Panc1 (cell line): ENCODE data around the gene OLAH. TPM values are rescaled to one million over a fixed set of nuclear protein-coding genes. Genes with fewer than 3 reads are reported as not detected.

Source experiments
- ATAC-seq: fragments of 200-7000 bp; cut with Tn5 transposase; 2 replicates; pipeline ENCODE4 v1.9.1; 2020; ENCODE audit warnings: mild to moderate bottlenecking, moderate library complexity
- BruUV-seq: library from RNA; stranded (reverse); fragments of 400-500 nt; replicated peaks from 2 replicates; lab custom pipeline; 2021; lab: Mats Ljungman, UMichigan
- CTCF ChIA-PET: fragments of 300-600 bp; sonication (Branson Sonifier 250); formaldehyde crosslinking; loops from one replicate; lab custom pipeline; 2022; ENCODE audit warnings: antibody characterized with exemption; lab: Charles Lee
- POLR2A ChIA-PET: fragments of 300-600 bp; sonication (Branson Sonifier 250); formaldehyde crosslinking; loops from one replicate; lab custom pipeline; 2022; ENCODE audit warnings: antibody characterized with exemption; lab: Charles Lee
- DNase-seq: peaks from one replicate; pipeline ENCODE4 v3.0.0-alpha.2; 2010; ENCODE audit warnings: low read depth, low spot score
- H3K27ac ChIP-seq: 2 replicates; pipeline ENCODE4 v1.5.1; 2011; ENCODE audit warnings: mild to moderate bottlenecking, low read length, inconsistent platforms
- H3K27me3 ChIP-seq: fragments of 200-500 bp; sonication (Bioruptor generic); 2 replicates; pipeline ENCODE4 v1.6.0; 2014; ENCODE audit warnings: low read length, inconsistent platforms; ENCODE audit not compliant: control insufficient read depth, insufficient read depth
- H3K36me3 ChIP-seq: fragments of 200-500 bp; sonication (Bioruptor generic); 2 replicates; pipeline ENCODE4 v1.5.1; 2014; ENCODE audit warnings: inconsistent platforms, mild to moderate bottlenecking, low read length, moderate library complexity; ENCODE audit not compliant: control insufficient read depth, insufficient read depth
- H3K4me1 ChIP-seq: 2 replicates; pipeline ENCODE4 v1.5.1; 2011; ENCODE audit warnings: inconsistent platforms, mild to moderate bottlenecking, low read length, moderate library complexity; ENCODE audit not compliant: control insufficient read depth, insufficient read depth
- H3K4me3 ChIP-seq, 2 experiments: 2 replicates each; pipeline ENCODE4 v1.5.1; 2011 to 2012; ENCODE audit warnings: low read depth in 2 of 2, low read length in 2 of 2, mild to moderate bottlenecking in 2 of 2, inconsistent platforms in 1 of 2, moderate library complexity in 1 of 2
- H3K9me3 ChIP-seq: fragments of 200-500 bp; sonication (Bioruptor generic); 2 replicates; pipeline ENCODE4 v1.5.1; 2014; ENCODE audit warnings: low read depth, mild to moderate bottlenecking, inconsistent platforms, low read length, moderate library complexity; ENCODE audit not compliant: control insufficient read depth, insufficient read depth
- POLR2AphosphoS5 ChIP-seq: IDR thresholded peaks from 2 replicates; pipeline ENCODE4 v1.6.1; 2012; ENCODE audit warnings: mild to moderate bottlenecking, low read depth, low read length, moderate library complexity
- SIN3A ChIP-seq: IDR thresholded peaks from 2 replicates; pipeline ENCODE4 v1.6.1; 2012; ENCODE audit warnings: low read depth, mild to moderate bottlenecking, low read length, moderate library complexity, borderline replicate concordance; ENCODE audit not compliant: insufficient read depth
- TCF7L2 ChIP-seq: IDR thresholded peaks from 2 replicates; pipeline ENCODE4 v1.6.1; 2011; ENCODE audit warnings: mild to moderate bottlenecking, low read depth, low read length, inconsistent platforms
- in situ Hi-C: cut with HindIII; loops from 2 replicates; pipeline ENCODE4 v1.10.0; 2016; ENCODE audit warnings: low sequenced_read_pairs, low pct_unique_long_range_greater_than_20kb
- intact Hi-C: fragments of 100-400 bp; cut with micrococcal nuclease; formaldehyde crosslinking; loops from one replicate; pipeline ENCODE4 v1.10.0; 2022; ENCODE audit not compliant: unreplicated experiment
- total RNA-seq: library from RNA; stranded (reverse); gene quantifications from one replicate; pipeline ENCODE4 v1.2.1, GENCODE V29; 2021; ENCODE audit not compliant: unreplicated experiment
- TF ChIP-seq, protein P1 (sequence below): fragments of 450-650 bp; IDR thresholded peaks from 2 replicates; pipeline ENCODE4 v1.5.1; 2017; ENCODE audit warnings: mild to moderate bottlenecking
- TF ChIP-seq, protein P2 (sequence below), 2 experiments: IDR thresholded peaks; 2 replicates each; pipeline ENCODE4 v1.6.1; 2011 to 2012; ENCODE audit warnings: low read depth in 2 of 2, control low read depth in 1 of 2, low read length in 1 of 2, mild to moderate bottlenecking in 1 of 2, moderate library complexity in 1 of 2; ENCODE audit not compliant: insufficient read depth in 1 of 2

Gene OLAH
- total RNA-seq, 1 experiment from 2014 or later = not detected

DNA sequence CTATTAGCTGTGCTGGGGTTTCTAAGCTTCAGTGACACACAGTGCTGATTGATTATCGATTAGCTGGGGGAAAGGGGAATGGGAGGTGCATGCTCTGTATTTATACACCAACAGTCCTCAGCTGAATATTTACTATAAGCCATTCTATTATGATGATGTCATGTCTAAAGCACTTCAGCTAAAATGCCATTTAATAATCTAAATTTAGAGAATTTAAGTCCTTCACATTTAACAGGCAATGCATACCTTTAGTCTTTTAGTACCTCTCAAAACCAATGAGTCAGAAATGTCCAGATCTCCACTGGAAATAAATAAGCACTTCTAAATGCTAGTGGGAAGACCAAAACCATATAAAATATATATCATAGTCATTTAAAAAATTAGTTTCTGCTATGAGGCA, 78.0 kb downstream of the OLAH start:
- H3K4me3 ChIP-seq = no peak overlapping the region
- DNase-seq = no peak
- CTCF ChIA-PET = no interaction called here
- H3K4me1 ChIP-seq = no peaks in the 10 kb centered on the region
- intact Hi-C loops = no loop called here
- BruUV-seq = no TSS peak
- TF ChIP-seq, protein P1, sequence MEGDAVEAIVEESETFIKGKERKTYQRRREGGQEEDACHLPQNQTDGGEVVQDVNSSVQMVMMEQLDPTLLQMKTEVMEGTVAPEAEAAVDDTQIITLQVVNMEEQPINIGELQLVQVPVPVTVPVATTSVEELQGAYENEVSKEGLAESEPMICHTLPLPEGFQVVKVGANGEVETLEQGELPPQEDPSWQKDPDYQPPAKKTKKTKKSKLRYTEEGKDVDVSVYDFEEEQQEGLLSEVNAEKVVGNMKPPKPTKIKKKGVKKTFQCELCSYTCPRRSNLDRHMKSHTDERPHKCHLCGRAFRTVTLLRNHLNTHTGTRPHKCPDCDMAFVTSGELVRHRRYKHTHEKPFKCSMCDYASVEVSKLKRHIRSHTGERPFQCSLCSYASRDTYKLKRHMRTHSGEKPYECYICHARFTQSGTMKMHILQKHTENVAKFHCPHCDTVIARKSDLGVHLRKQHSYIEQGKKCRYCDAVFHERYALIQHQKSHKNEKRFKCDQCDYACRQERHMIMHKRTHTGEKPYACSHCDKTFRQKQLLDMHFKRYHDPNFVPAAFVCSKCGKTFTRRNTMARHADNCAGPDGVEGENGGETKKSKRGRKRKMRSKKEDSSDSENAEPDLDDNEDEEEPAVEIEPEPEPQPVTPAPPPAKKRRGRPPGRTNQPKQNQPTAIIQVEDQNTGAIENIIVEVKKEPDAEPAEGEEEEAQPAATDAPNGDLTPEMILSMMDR = no peak
- POLR2A ChIA-PET = no interaction called here
- no peak overlapping the region for H3K27ac ChIP-seq
- no peaks in the 10 kb centered on the region for H3K27me3 ChIP-seq
- in situ Hi-C loops = no loop called here
- no peaks in the 10 kb centered on the region for H3K9me3 ChIP-seq
- ATAC-seq = no peak
- H3K36me3 ChIP-seq = no peaks in the 10 kb centered on the region; the same call in 1 of the 2 replicates

DNA sequence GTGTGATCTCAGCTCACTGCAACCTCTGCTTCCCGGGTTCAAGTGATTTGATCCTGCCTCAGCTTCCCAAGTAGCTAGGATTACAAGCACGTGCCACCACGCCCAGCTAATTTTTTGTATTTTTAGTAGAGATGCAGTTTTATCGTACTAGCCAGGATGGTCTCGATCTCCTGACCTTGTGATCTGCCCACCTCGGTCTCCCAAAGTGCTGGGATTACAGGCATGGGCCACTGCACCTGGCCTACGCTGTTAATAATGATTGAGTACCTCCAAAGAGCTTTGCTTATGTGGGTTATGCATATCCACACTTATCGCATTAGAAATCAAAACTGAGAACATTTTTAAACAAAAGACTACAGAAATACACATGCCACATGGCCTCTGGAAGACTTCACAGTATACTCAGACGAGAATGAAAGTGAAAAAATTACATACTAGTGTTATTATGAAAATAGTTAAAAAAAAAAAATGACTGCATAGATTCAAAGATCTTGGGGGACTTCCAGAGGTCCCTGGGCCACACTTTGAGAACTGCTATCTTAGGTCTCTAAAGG, 78.8 kb downstream of the OLAH start:
- H3K36me3 ChIP-seq = no peaks in the 10 kb centered on the region; the same call in 1 of the 2 replicates
- TF ChIP-seq TCF7L2 (no peak), SIN3A (no peak), POLR2AphosphoS5 (no peak)
- TF ChIP-seq, protein P2, sequence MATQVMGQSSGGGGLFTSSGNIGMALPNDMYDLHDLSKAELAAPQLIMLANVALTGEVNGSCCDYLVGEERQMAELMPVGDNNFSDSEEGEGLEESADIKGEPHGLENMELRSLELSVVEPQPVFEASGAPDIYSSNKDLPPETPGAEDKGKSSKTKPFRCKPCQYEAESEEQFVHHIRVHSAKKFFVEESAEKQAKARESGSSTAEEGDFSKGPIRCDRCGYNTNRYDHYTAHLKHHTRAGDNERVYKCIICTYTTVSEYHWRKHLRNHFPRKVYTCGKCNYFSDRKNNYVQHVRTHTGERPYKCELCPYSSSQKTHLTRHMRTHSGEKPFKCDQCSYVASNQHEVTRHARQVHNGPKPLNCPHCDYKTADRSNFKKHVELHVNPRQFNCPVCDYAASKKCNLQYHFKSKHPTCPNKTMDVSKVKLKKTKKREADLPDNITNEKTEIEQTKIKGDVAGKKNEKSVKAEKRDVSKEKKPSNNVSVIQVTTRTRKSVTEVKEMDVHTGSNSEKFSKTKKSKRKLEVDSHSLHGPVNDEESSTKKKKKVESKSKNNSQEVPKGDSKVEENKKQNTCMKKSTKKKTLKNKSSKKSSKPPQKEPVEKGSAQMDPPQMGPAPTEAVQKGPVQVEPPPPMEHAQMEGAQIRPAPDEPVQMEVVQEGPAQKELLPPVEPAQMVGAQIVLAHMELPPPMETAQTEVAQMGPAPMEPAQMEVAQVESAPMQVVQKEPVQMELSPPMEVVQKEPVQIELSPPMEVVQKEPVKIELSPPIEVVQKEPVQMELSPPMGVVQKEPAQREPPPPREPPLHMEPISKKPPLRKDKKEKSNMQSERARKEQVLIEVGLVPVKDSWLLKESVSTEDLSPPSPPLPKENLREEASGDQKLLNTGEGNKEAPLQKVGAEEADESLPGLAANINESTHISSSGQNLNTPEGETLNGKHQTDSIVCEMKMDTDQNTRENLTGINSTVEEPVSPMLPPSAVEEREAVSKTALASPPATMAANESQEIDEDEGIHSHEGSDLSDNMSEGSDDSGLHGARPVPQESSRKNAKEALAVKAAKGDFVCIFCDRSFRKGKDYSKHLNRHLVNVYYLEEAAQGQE (IDR thresholded peaks at IDR 0.05; ENCODE audit: insufficient read depth in 1 of 2, low read depth in 2 of 2, low read length in 1 of 2) = no peak
- TF ChIP-seq, protein P1 = no peak
- ATAC-seq = no peak
- DNase-seq = no peak
- BruUV-seq = no TSS peak
- no peak overlapping the region for H3K27ac ChIP-seq
- no peaks in the 10 kb centered on the region for H3K4me1 ChIP-seq
- POLR2A ChIA-PET = no interaction called here
- H3K9me3 ChIP-seq = no peaks in the 10 kb centered on the region
- in situ Hi-C loops = no loop called here
- no peaks in the 10 kb centered on the region for H3K27me3 ChIP-seq
- intact Hi-C loops = no loop called here
- CTCF ChIA-PET = no interaction called here
- no peak overlapping the region for H3K4me3 ChIP-seq

Other genes with a start within 250 kb of the OLAH start
- gene CDNF, start 205.9 kb upstream of the OLAH start, total RNA-seq = 0.39 TPM
- 15.9 TPM for gene HSPA14, start 205.6 kb upstream of the OLAH start, total RNA-seq
- 10.4 TPM for gene MSANTD7, start 205.6 kb upstream of the OLAH start, total RNA-seq
- gene SUV39H2, start 165.1 kb upstream of the OLAH start, total RNA-seq = 21.9 TPM
- gene DCLRE1C, start 89.8 kb upstream of the OLAH start, total RNA-seq = 9.1 TPM
- 0.54 TPM for gene MEIG1, start 84.6 kb upstream of the OLAH start, total RNA-seq
- 1.8 TPM for gene ACBD7, start 44.8 kb downstream of the OLAH start, total RNA-seq
- gene RPP38, start 53.4 kb downstream of the OLAH start, total RNA-seq = 19.9 TPM
- 14.3 TPM for gene NMT2, start 124.8 kb downstream of the OLAH start, total RNA-seq